ENCODE measurements around the gene BEND7. TPM values are rescaled to one million over a fixed set of nuclear protein-coding genes. Genes with fewer than 3 reads are reported as not detected.

Gene BEND7
- total RNA-seq, 1 donor from 2014 or later, result 36.4 TPM

Other genes with a start within 250 kb of the BEND7 start
- 11.6 and 25.1 TPM in 2 replicates for gene PHYH, start 228.9 kb downstream of the BEND7 start, total RNA-seq
- 29.0 and 42.9 TPM in 2 replicates for gene SEPHS1, start 180.7 kb downstream of the BEND7 start, total RNA-seq
- 41.0 and 52.1 TPM in 2 replicates for gene PRPF18, start 58.0 kb upstream of the BEND7 start, total RNA-seq

All from renal cortical epithelial cell (primary cell).